GM19328 (cell line): ENCODE data around the gene GCSAM.

Experiments
- ATAC-seq: cut with Tn5 transposase; IDR thresholded peaks from one replicate; pipeline ENCODE4 v1.9.1; 2021; ENCODE audit warnings: mild to moderate bottlenecking, moderate library complexity; ENCODE audit not compliant: unreplicated experiment

GCSAM gene, protein sequence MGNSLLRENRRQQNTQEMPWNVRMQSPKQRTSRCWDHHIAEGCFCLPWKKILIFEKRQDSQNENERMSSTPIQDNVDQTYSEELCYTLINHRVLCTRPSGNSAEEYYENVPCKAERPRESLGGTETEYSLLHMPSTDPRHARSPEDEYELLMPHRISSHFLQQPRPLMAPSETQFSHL

DNA sequence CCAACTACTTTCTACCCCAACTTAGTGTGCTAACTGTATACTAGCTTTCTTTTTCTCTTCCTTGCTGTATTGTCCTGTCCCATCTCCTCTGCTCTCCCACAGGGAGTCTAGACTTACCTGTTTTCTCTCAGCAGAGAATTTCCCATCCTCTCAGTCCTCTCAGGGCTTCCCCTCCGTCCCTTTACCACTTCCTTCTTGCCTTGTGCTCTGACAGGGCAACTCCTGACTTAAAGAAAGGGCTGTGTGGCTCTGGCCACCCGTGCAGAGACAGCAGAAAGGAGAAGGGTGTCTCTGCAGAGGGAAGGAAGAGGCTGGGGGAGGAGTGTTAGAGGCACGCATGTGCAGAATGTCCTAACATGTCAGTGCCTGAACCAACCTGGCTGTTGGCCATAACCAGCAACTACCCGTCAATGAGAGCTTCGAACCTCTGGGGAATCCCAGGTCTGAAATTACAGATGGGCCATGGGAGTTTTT lies at the start of gene GCSAM:
Gene GCSAM (minus strand): TSS at position 274 of the 474 bp plus-strand sequence. CDS start 128 bp downstream, at position 146.
- ATAC-seq = peak; percentile 66

DNA sequence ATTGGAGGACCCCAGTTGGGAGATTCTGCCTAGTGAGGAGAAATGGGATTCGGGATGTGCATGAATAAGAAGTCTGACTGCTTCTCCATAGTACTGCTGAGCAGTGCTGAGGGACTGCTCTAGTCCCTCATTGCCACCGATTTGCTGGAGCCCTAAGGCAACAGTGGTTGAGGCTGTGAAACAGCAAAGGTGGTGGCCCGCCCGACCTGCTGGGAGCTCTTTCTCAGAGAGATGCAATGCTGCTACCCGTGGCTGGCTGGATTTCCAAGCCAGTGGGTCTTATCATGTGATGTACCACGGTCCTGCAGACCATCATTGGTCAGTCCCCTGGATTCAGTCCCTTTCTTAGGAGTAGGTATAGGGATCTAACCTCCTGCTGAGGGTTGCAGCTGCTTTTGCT lies 42.6 kb upstream of the GCSAM start:
- no peak for ATAC-seq

DNA sequence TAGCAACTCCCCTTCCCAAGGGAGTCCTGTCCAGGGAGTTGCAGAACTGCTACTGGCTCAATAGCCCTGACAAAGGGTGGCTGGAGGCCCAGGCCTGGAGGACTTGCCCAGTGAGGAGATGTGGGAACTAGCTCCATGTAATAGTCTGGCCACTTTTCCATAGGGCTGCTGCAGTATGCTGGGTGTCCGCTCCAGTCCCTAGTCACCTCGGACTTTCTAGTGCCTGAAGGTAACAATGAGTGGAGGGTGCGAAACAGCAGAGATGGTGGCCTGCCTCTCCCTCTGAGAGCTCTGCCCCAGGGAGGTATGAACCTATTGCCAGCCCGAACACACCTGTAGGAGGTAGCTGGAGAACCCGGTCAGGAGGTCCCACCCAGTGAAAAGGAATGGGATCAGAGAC lies 42.0 kb upstream of the GCSAM start:
- ATAC-seq = no peak

DNA sequence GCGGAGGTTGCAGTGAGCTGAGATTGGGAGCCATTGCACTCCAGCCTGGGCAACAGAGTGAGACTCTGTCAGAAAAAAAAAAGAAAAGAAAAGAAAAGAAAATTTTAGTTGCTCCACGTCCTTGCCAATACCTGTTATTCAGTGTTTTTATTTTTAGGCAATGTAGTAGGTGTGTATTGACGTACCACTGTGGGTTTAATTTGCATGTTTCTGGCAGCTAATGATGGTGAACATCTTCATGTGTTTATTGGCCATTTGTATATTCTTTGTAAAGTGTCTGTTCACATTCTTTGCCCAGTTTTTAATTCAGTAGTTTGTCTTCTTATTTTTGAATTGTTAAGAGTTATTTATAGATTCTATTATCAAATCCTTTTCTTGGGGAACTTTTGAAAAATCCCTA lies 38.1 kb upstream of the GCSAM start:
- no peak for ATAC-seq

DNA sequence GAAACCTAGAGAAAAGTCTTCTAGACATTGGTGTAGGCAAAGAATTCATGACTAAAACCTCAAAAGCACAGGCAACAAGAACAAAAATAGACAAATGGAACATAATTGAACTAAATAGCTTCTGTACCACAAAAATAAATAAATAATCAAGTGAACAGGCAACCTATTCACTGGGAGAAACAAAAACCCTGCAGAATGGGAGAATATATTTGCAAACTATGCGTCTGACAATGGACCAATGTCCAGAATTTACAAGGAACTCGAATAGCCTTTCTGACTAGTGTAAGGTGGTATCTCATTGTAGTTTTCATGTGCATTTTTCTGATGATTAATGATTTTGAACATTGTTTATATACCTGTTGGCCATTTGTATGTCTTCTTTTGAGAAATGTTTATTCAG lies 37.0 kb upstream of the GCSAM start:
- no peak for ATAC-seq

GRCh38 chr3:112167758-112168157 lies 34.7 kb upstream of the GCSAM start:
- ATAC-seq = peak; percentile 55

- no peak for ATAC-seq
These were observed 16.1 kb upstream of the GCSAM start for GRCh38 chr3:112149136-112149535.

- no peak for ATAC-seq
These were observed 10.6 kb upstream of the GCSAM start for GRCh38 chr3:112143689-112144088.

- no peak for ATAC-seq
These were observed 10.2 kb upstream of the GCSAM start for GRCh38 chr3:112143251-112143650.

- ATAC-seq = no peak
These were observed 8.2 kb upstream of the GCSAM start for GRCh38 chr3:112141293-112141692.

- no peak for ATAC-seq
These were observed 7.5 kb upstream of the GCSAM start for GRCh38 chr3:112140584-112140983.

DNA sequence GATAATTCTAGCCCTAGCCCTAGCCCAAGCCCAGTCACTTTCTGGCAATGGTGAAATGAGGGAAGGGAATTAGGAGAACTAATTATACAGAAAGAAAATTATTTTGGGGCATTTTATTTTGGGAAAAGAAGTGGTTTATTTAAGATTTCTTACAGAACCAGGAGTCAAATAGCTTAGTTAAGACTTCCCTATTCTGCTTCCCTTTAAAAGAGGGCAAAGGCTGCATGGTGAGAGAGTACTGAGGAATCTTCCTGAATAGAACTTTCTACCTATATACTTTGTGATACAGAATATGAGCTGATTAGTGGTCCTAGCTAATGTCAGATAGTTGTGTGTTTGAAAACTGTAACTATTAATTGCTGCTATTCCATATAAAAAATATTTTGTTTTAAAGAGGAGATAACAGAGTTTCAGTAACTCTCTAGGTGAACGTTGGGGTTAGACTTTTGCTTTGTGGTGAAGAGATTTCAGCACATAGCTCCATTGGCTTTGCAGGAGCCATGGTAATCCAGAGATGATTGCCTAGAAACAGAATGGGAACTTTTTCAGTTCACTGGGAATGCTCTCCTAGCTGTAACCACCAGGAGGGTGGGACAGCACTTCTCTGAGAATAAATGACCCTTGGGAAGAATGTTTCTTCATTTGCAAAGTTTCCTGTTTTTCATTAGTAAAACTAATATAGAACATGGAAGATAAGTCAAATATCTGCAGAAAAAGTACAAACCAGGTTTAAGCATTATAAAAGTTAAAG lies 5.3 kb upstream of the GCSAM start:
- no peak for ATAC-seq

GRCh38 chr3:112137781-112138180 lies 4.7 kb upstream of the GCSAM start:
- ATAC-seq = no peak

- peak; percentile 27 for ATAC-seq
These were observed 4.1 kb upstream of the GCSAM start for GRCh38 chr3:112136959-112137693.

DNA sequence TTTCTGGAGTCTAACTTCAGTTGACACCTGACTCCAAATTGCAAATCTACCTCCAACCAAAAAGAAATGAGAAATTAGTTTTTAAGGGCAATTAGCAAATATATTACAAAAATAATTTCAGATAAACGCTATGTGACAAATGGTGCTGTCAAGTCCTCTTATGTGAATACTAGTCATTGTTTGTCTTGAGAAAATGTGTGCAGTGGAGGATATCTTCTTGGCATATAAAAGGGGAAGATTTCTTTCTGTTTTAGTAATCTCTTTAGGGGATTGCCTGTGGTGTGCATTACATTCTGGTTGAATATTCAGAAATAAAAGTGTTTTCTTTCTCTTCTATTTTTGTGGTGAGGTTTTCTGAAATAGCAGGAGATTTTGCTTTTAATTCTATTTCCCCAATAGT lies 3.0 kb upstream of the GCSAM start:
- no peak for ATAC-seq

- no peak for ATAC-seq
These were observed 1.5 kb upstream of the GCSAM start for GRCh38 chr3:112134335-112135124.

- ATAC-seq = no peak
These were observed 732 bp upstream of the GCSAM start for GRCh38 chr3:112133626-112134334.

- no peak for ATAC-seq
These were observed 494 bp downstream of the GCSAM start for GRCh38 chr3:112132554-112132953.

- no peak for ATAC-seq
These were observed 960 bp downstream of the GCSAM start for GRCh38 chr3:112132088-112132487.

DNA sequence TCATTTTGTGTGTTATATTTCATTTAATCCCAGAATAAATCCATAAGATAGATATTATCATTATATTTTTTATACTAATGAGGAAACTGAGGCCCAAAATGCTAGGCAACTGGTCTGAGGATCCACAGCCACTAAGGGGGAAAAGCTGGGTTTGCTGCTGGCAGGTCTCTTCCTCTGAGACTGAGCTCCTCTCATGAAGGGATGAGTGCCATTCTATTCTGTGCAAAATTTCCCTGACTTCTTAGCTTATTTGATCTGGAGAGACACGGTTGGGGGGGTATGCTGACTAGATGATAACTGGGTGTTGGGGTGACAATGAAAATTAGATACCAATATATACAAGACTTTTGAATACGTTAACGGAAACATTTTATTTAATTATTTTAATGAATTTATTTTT lies 1.9 kb downstream of the GCSAM start:
- no peak for ATAC-seq

DNA sequence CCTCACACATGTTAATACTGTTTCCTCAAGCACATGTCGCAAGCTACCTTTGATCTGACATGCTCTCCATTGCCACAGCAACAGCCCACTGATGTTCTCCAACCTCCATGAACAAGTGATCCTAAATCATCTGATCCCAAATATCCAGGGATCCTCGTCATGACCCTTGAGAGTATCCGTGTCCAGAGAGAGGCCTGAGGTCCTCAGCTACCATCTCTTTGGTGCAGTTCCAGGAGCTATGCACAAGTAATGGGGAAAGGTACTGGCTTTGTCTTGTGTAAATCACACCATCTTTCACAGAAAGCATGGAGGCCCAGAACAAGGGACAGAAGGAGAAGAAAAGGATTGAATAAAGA lies 2.4 kb downstream of the GCSAM start:
- no peak for ATAC-seq
